Measurements from ENCODE around the gene ZIC4. TPM values are rescaled to one million over a fixed set of nuclear protein-coding genes. Genes with fewer than 3 reads are reported as not detected.

The ZIC4 gene
- total RNA-seq, 1 donor from 2014 or later: not detected

- Mint-ChIP-seq H3K4me1 (ENCODE audit: low read depth, unreplicated experiment) (peaks cover 13% of the 10 kb centered on the region), H3K9me3 (ENCODE audit: unreplicated experiment) (peaks cover 19% of the 10 kb centered on the region), H3K4me3 (ENCODE audit: unreplicated experiment) (peak overlapping the region; percentile 78), H3K27ac (ENCODE audit: unreplicated experiment) (no peak overlapping the region), H3K36me3 (ENCODE audit: unreplicated experiment) (no peaks in the 10 kb centered on the region), H3K27me3 (ENCODE audit: unreplicated experiment) (peaks cover 50% of the 10 kb centered on the region)
- no peak for TF ChIP-seq CTCF (IDR thresholded peaks at IDR 0.05; ENCODE audit: partially characterized antibody, unreplicated experiment)
- DNase-seq: peak; percentile 65
These were observed 15.0 kb upstream of the ZIC4 start for GRCh38 chr3:147421184-147421912.

GRCh38 chr3:147420353-147421183, 14.2 kb upstream of the ZIC4 start:
- no peak overlapping the region for H3K4me3 Mint-ChIP-seq (ENCODE audit: unreplicated experiment)
- H3K27ac Mint-ChIP-seq (ENCODE audit: unreplicated experiment): no peak overlapping the region
- peaks cover 55% of the 10 kb centered on the region for H3K27me3 Mint-ChIP-seq (ENCODE audit: unreplicated experiment)
- no peaks in the 10 kb centered on the region for H3K36me3 Mint-ChIP-seq (ENCODE audit: unreplicated experiment)
- TF ChIP-seq CTCF (IDR thresholded peaks at IDR 0.05; ENCODE audit: partially characterized antibody, unreplicated experiment): no peak
- H3K9me3 Mint-ChIP-seq (ENCODE audit: unreplicated experiment): peaks cover 19% of the 10 kb centered on the region
- H3K4me1 Mint-ChIP-seq (ENCODE audit: low read depth, unreplicated experiment): peaks cover 13% of the 10 kb centered on the region
- no peak for DNase-seq

GRCh38 chr3:147419781-147420224, 13.5 kb upstream of the ZIC4 start:
- Mint-ChIP-seq H3K4me1 (ENCODE audit: low read depth, unreplicated experiment) (peaks cover 13% of the 10 kb centered on the region), H3K27me3 (ENCODE audit: unreplicated experiment) (peaks cover 61% of the 10 kb centered on the region), H3K9me3 (ENCODE audit: unreplicated experiment) (peaks cover 20% of the 10 kb centered on the region), H3K27ac (ENCODE audit: unreplicated experiment) (no peak overlapping the region), H3K36me3 (ENCODE audit: unreplicated experiment) (no peaks in the 10 kb centered on the region), H3K4me3 (ENCODE audit: unreplicated experiment) (peak overlapping the region; percentile 80)
- DNase-seq: no peak
- TF ChIP-seq CTCF (IDR thresholded peaks at IDR 0.05; ENCODE audit: partially characterized antibody, unreplicated experiment): no peak

GRCh38 chr3:147418808-147419701, 12.7 kb upstream of the ZIC4 start:
- peak; percentile 85 for DNase-seq
- Mint-ChIP-seq H3K4me3 (ENCODE audit: unreplicated experiment) (peak overlapping the region; percentile 80), H3K4me1 (ENCODE audit: low read depth, unreplicated experiment) (peaks cover 13% of the 10 kb centered on the region), H3K27me3 (ENCODE audit: unreplicated experiment) (peaks cover 66% of the 10 kb centered on the region), H3K27ac (ENCODE audit: unreplicated experiment) (no peak overlapping the region), H3K36me3 (ENCODE audit: unreplicated experiment) (no peaks in the 10 kb centered on the region), H3K9me3 (ENCODE audit: unreplicated experiment) (peaks cover 19% of the 10 kb centered on the region)
- TF ChIP-seq CTCF (IDR thresholded peaks at IDR 0.05; ENCODE audit: partially characterized antibody, unreplicated experiment): no peak
